SK-N-SH treated with all-trans-retinoic acid at 6 μM for 48 hours (cell line): ENCODE data around the gene YES1.

Experiments
- ATAC-seq: fragments of 200-7000 bp; cut with Tn5 transposase; 3 replicates; pipeline ENCODE4 v1.9.1; 2020; ENCODE audit warnings: mild to moderate bottlenecking, moderate library complexity
- CREB5 ChIP-seq: fragments of 250-450 bp; sonication (Bioruptor Pico); IDR thresholded peaks from 2 replicates; pipeline ENCODE4 v1.5.1; 2020; ENCODE audit warnings: low read depth, mild to moderate bottlenecking, moderate library complexity
- CSRNP3 ChIP-seq: fragments of 250-450 bp; sonication (Bioruptor Pico); IDR thresholded peaks from 2 replicates; pipeline ENCODE4 v1.5.1; 2021; ENCODE audit warnings: mild to moderate bottlenecking, moderate library complexity
- ESRRG ChIP-seq: fragments of 250-450 bp; sonication (Bioruptor Pico); IDR thresholded peaks from 2 replicates; pipeline ENCODE4 v1.6.1; 2021; ENCODE audit warnings: mild to moderate bottlenecking
- GLIS3 ChIP-seq: fragments of 250-450 bp; sonication (Bioruptor Pico); IDR thresholded peaks from 2 replicates; pipeline ENCODE4 v1.5.0; 2020; ENCODE audit warnings: mild to moderate bottlenecking, moderate library complexity
- ISL1 ChIP-seq: fragments of 250-450 bp; sonication (Bioruptor Pico); IDR thresholded peaks from 2 replicates; pipeline ENCODE4 v2.1.2; 2022; ENCODE audit warnings: mild to moderate bottlenecking, moderate library complexity
- OSR1 ChIP-seq: fragments of 250-450 bp; sonication (Bioruptor Pico); IDR thresholded peaks from 2 replicates; pipeline ENCODE4 v1.8.0; 2022; ENCODE audit warnings: moderate library complexity, mild to moderate bottlenecking, inconsistent platforms
- PATZ1 ChIP-seq: fragments of 250-450 bp; sonication (Bioruptor Pico); IDR thresholded peaks from 2 replicates; pipeline ENCODE4 v1.8.0; 2020; ENCODE audit warnings: mild to moderate bottlenecking, moderate library complexity, borderline replicate concordance
- POU6F1 ChIP-seq: fragments of 250-450 bp; sonication (Bioruptor Pico); IDR thresholded peaks from 2 replicates; pipeline ENCODE4 v1.8.0; 2021; ENCODE audit warnings: low read depth, mild to moderate bottlenecking, moderate library complexity, borderline replicate concordance
- PPARA ChIP-seq: fragments of 250-450 bp; sonication (Bioruptor Pico); IDR thresholded peaks from 2 replicates; pipeline ENCODE4 v1.5.0; 2020; ENCODE audit warnings: mild to moderate bottlenecking, borderline replicate concordance
- RARB ChIP-seq: fragments of 250-450 bp; sonication (Bioruptor Pico); IDR thresholded peaks from 2 replicates; pipeline ENCODE4 v1.8.0; 2021; ENCODE audit warnings: mild to moderate bottlenecking, moderate library complexity
- SNAI2 ChIP-seq: fragments of 250-450 bp; sonication (Bioruptor Pico); IDR thresholded peaks from 2 replicates; pipeline ENCODE4 v1.5.0; 2020; ENCODE audit warnings: mild to moderate bottlenecking, moderate library complexity
- TCF4 ChIP-seq: fragments of 250-450 bp; sonication (Bioruptor Pico); IDR thresholded peaks from 2 replicates; pipeline ENCODE4 v1.8.0; 2021; ENCODE audit warnings: mild to moderate bottlenecking, moderate library complexity, borderline replicate concordance
- TOX ChIP-seq: fragments of 250-450 bp; sonication (Bioruptor Pico); IDR thresholded peaks from 2 replicates; pipeline ENCODE4 v1.8.0; 2021; ENCODE audit warnings: mild to moderate bottlenecking, moderate library complexity, borderline replicate concordance
- TSHZ2 ChIP-seq: fragments of 250-450 bp; sonication (Bioruptor Pico); IDR thresholded peaks from 2 replicates; pipeline ENCODE4 v1.5.0; 2020; ENCODE audit warnings: mild to moderate bottlenecking, moderate library complexity
- ZC3H10 ChIP-seq: fragments of 250-450 bp; sonication (Bioruptor Pico); IDR thresholded peaks from 2 replicates; pipeline ENCODE4 v1.5.1; 2021; ENCODE audit warnings: mild to moderate bottlenecking, moderate library complexity
- ZFP3 ChIP-seq: fragments of 250-450 bp; sonication (Bioruptor Pico); IDR thresholded peaks from 2 replicates; pipeline ENCODE4 v1.5.0; 2020; ENCODE audit warnings: mild to moderate bottlenecking, moderate library complexity
- ZFP30 ChIP-seq: fragments of 450-650 bp; formaldehyde crosslinking; IDR thresholded peaks from 2 replicates; pipeline ENCODE4 v1.5.0; 2022; ENCODE audit warnings: mild to moderate bottlenecking, moderate library complexity
- ZNF565 ChIP-seq: fragments of 450-650 bp; formaldehyde crosslinking; conservative IDR thresholded peaks from 2 replicates; pipeline ENCODE4 v1.5.0; 2020; ENCODE audit warnings: low read depth, mild to moderate bottlenecking, moderate library complexity
- ZNF70 ChIP-seq: fragments of 450-650 bp; formaldehyde crosslinking; IDR thresholded peaks from 2 replicates; pipeline ENCODE4 v1.5.0; 2020; ENCODE audit warnings: mild to moderate bottlenecking, moderate library complexity
- ZNF8 ChIP-seq: fragments of 450-650 bp; formaldehyde crosslinking; IDR thresholded peaks from 2 replicates; pipeline ENCODE4 v1.5.0; 2020; ENCODE audit warnings: mild to moderate bottlenecking, moderate library complexity

YES1 gene

GRCh38 chr18:811892-812375 is at the start of gene YES1:
YES1 (minus strand) TSS chr18:812242; CDS start chr18:756827, 55,415 bp downstream.
- ATAC-seq = peak; percentile 79
- TF ChIP-seq TSHZ2 (CRISPR knock-in tag) (no peak), PATZ1 (no peak), ISL1 (CRISPR knock-in tag) (no peak), TCF4 (no peak), RARB (CRISPR knock-in tag) (no peak), GLIS3 (CRISPR knock-in tag) (no peak), ZC3H10 (CRISPR knock-in tag) (no peak), ZFP30 (CRISPR knock-in tag) (no peak), OSR1 (CRISPR knock-in tag) (no peak), ZNF565 (CRISPR knock-in tag) (no peak), ZNF8 (CRISPR knock-in tag) (no peak), POU6F1 (CRISPR knock-in tag) (no peak), ESRRG (CRISPR knock-in tag) (no peak), ZFP3 (no peak), CREB5 (CRISPR knock-in tag) (no peak), ZNF70 (CRISPR knock-in tag) (no peak)

- TF ChIP-seq PPARA (CRISPR knock-in tag) = no peak
- no peak for TF ChIP-seq ISL1 (CRISPR knock-in tag)
- no peak for TF ChIP-seq POU6F1 (CRISPR knock-in tag)
- TF ChIP-seq TSHZ2 (CRISPR knock-in tag) = no peak
- no peak for TF ChIP-seq ZFP3
- no peak for TF ChIP-seq ZC3H10 (CRISPR knock-in tag)
- ATAC-seq = no peak
Measured at GRCh38 chr18:857986-858385, 45.9 kb upstream of the YES1 start.

GRCh38 chr18:853471-853870 is 41.4 kb upstream of the YES1 start:
- no peak for ATAC-seq
- TF ChIP-seq PPARA (CRISPR knock-in tag) = no peak
- TF ChIP-seq TCF4 = no peak
- TF ChIP-seq ZNF565 (CRISPR knock-in tag) = no peak
- TF ChIP-seq TSHZ2 (CRISPR knock-in tag) = no peak
- no peak for TF ChIP-seq GLIS3 (CRISPR knock-in tag)
- no peak for TF ChIP-seq ZNF70 (CRISPR knock-in tag)
- TF ChIP-seq ISL1 (CRISPR knock-in tag) = no peak
- TF ChIP-seq OSR1 (CRISPR knock-in tag) = no peak
- TF ChIP-seq SNAI2 (CRISPR knock-in tag) = no peak
- no peak for TF ChIP-seq CSRNP3 (CRISPR knock-in tag)
- TF ChIP-seq TOX (CRISPR knock-in tag) = no peak
- TF ChIP-seq ESRRG (CRISPR knock-in tag) = no peak
